Activated gamma-delta T cell treated with anti-CD3 and anti-CD28 coated beads, Interleukin-2, amount 50 U/mL, for 16 hours (primary cell): ENCODE data around the gene IL22.

Experiments used
- DNase-seq: peaks from one replicate; pipeline ENCODE4 v3.0.0-alpha.2; 2020; ENCODE audit warnings: low read depth

IL22 gene

GRCh38 chr12:68253504-68253903 lies at the start of gene IL22:
Gene IL22 (minus strand): TSS chr12:68253604. CDS start chr12:68253448, 156 bp downstream.
- no peak for DNase-seq

GRCh38 chr12:68297929-68298328 lies 44.5 kb upstream of the IL22 start:
- no peak for DNase-seq

- no peak for DNase-seq
Observed at GRCh38 chr12:68294251-68294650, 40.8 kb upstream of the IL22 start.

GRCh38 chr12:68293347-68293746 lies 39.9 kb upstream of the IL22 start:
- no peak for DNase-seq

GRCh38 chr12:68292151-68292943 lies 38.9 kb upstream of the IL22 start:
- no peak for DNase-seq

GRCh38 chr12:68291396-68292036 lies 38.1 kb upstream of the IL22 start:
- no peak for DNase-seq

GRCh38 chr12:68290126-68290525 lies 36.7 kb upstream of the IL22 start:
- peak; percentile 1 for DNase-seq

- no peak for DNase-seq
Observed at GRCh38 chr12:68287106-68287505, 33.7 kb upstream of the IL22 start.

GRCh38 chr12:68286396-68286795 lies 33.0 kb upstream of the IL22 start:
- no peak for DNase-seq

GRCh38 chr12:68285541-68285940 lies 32.1 kb upstream of the IL22 start:
- DNase-seq, result no peak

GRCh38 chr12:68281322-68282077 lies 28.1 kb upstream of the IL22 start:
- no peak for DNase-seq

- DNase-seq, result no peak
Observed at GRCh38 chr12:68280240-68280639, 26.8 kb upstream of the IL22 start.

- DNase-seq, result no peak
Observed at GRCh38 chr12:68279227-68280054, 26.0 kb upstream of the IL22 start.

- no peak for DNase-seq
Observed at GRCh38 chr12:68276402-68276930, 23.1 kb upstream of the IL22 start.

GRCh38 chr12:68272732-68273131 lies 19.3 kb upstream of the IL22 start:
- DNase-seq, result no peak

- no peak for DNase-seq
Observed at GRCh38 chr12:68271346-68271745, 17.9 kb upstream of the IL22 start.

- DNase-seq, result no peak
Observed at GRCh38 chr12:68270358-68270757, 17.0 kb upstream of the IL22 start.

- no peak for DNase-seq
Observed at GRCh38 chr12:68269779-68270178, 16.4 kb upstream of the IL22 start.

- DNase-seq, result no peak
Observed at GRCh38 chr12:68268967-68269366, 15.6 kb upstream of the IL22 start.

- no peak for DNase-seq
Observed at GRCh38 chr12:68267892-68268396, 14.5 kb upstream of the IL22 start.

- DNase-seq, result no peak
Observed at GRCh38 chr12:68264857-68265256, 11.5 kb upstream of the IL22 start.
